Kidney (tissue), 14 donors: ENCODE data around the gene KCNK18. TPM values are rescaled to one million over a fixed set of nuclear protein-coding genes. Genes with fewer than 3 reads are reported as not detected.
A peak's percentile ranks its signal among the peaks of the same experiment; 100 is the strongest.

Experiments used
- DNase-seq, 5 donors: peaks; one replicate each; pipeline ENCODE4 v3.0.0-alpha.2; 2013 to 2020
- FAIRE-seq: peaks from 2 replicates; lab custom pipeline; 2012; peaks lifted over from hg19 to GRCh38; lab: Jason Lieb, UNC
- H3K27ac ChIP-seq, 2 donors: one replicate each; pipeline ENCODE4 v1.7.0; 2013; ENCODE audit warnings: low read depth in 2 of 2, low read length in 2 of 2, inconsistent platforms in 1 of 2
- H3K27me3 ChIP-seq: one replicate; pipeline ENCODE4 v1.7.1; 2013; ENCODE audit warnings: low read length, inconsistent platforms; ENCODE audit not compliant: control insufficient read depth, insufficient read depth
- H3K36me3 ChIP-seq, 3 donors: one replicate each; pipeline versions ENCODE4 v1.7.0 to v1.7.1; 2013; ENCODE audit warnings: low read length in 3 of 3, control low read depth in 1 of 3, inconsistent platforms in 1 of 3; ENCODE audit not compliant: insufficient read depth in 3 of 3, control insufficient read depth in 2 of 3
- H3K4me1 ChIP-seq, 3 donors: one replicate each; pipeline versions ENCODE4 v1.7.0 to v1.7.1; 2013; ENCODE audit warnings: low read length in 3 of 3, inconsistent platforms in 1 of 3, low read depth in 1 of 3; ENCODE audit not compliant: control insufficient read depth in 2 of 3, insufficient read depth in 2 of 3
- H3K4me3 ChIP-seq, 3 donors: one replicate each; pipeline versions ENCODE4 v1.7.0 to v1.8.1; 2013; ENCODE audit warnings: low read length in 3 of 3, control low read depth in 1 of 3, inconsistent platforms in 1 of 3
- H3K9ac ChIP-seq, 3 donors: one replicate each; pipeline versions ENCODE4 v1.7.0 to v1.7.1; 2013; ENCODE audit warnings: low read length in 3 of 3, control low read depth in 1 of 3, inconsistent platforms in 1 of 3
- H3K9me3 ChIP-seq, 3 donors: one replicate each; pipeline versions ENCODE4 v1.7.0 to v1.7.1; 2013; ENCODE audit warnings: low read length in 3 of 3, control low read depth in 1 of 3, inconsistent platforms in 1 of 3; ENCODE audit not compliant: control insufficient read depth in 2 of 3, insufficient read depth in 1 of 3
- intact Hi-C: fragments of 100-400 bp; cut with DNase I; formaldehyde crosslinking; loops from one replicate; pipeline ENCODE4 v1.11.1; 2022
- polyA plus RNA-seq: library from polyadenylated mRNA; stranded (reverse); fragments of 350-450 nt; fragmentation: Illumina TruSeq; extraction: RNeasy Lipid Tissue Mini Kit (QIAGEN cat#74804); gene quantifications from one replicate; pipeline ENCODE4 v1.2.3, GENCODE V29; 2014; ENCODE audit warnings: low read depth, low replicate concordance; ENCODE audit not compliant: insufficient read depth
- total RNA-seq: library from RNA; stranded (reverse); fragmentation: NEBNext Ultra II Directional; extraction: Animal tissue kit (Norgen Biotek cat#: 25700); gene quantifications from one replicate; pipeline ENCODE4 v1.2.1, GENCODE V29; 2021
- TF ChIP-seq, protein P1 (sequence below): IDR thresholded peaks from 3 replicates; pipeline ENCODE4 v1.5.1; 2012; ENCODE audit warnings: mild to moderate bottlenecking, moderate library complexity, borderline replicate concordance; ENCODE audit not compliant: insufficient read depth; ENCODE audit errors: extremely low read depth
- donor health status: control.
- donor health status: control.
- donor health status: control.
- donor health status: control.
- donor health status: control.
- donor health status: DM: yes; HTN: yes; CAD: no.
- donor health status: Normal renal cell carcinoma (clear cell type).

KCNK18 gene
- total and polyA plus RNA-seq, 2 donors from 2014 or later: not detected

DNA sequence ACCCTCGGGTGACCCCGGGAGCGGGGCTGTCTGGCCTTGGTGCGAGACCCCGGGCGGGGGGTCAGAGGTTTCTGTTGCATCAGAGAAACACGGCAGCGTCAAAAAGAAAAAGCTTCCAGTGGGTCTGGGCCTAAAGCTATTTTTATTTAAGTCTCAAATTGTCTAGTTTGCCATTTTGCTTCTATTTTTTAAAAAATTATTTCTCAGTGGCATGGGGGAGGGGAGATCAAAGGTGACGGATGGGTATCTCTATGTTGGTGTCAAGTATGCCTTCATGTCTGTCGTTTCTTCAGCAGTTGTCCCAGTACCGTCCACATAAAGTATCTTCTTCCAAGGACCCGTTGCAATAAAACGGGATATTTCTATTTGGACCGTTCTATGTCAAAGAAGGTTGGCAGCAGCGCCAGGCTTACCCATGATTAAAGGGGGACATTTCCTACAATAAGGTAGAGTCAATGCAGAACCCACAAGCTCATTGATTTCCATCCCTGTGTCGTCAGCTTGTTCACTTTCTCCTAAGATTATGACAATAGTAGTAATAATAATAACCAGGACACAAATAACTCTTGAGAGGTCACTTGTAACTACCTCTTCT, 33.2 kb upstream of the KCNK18 start:
- H3K4me1 ChIP-seq: peaks cover 0 to 19% (median 0%) of the 10 kb centered on the region in 3 donors
- FAIRE-seq: no peak

DNA sequence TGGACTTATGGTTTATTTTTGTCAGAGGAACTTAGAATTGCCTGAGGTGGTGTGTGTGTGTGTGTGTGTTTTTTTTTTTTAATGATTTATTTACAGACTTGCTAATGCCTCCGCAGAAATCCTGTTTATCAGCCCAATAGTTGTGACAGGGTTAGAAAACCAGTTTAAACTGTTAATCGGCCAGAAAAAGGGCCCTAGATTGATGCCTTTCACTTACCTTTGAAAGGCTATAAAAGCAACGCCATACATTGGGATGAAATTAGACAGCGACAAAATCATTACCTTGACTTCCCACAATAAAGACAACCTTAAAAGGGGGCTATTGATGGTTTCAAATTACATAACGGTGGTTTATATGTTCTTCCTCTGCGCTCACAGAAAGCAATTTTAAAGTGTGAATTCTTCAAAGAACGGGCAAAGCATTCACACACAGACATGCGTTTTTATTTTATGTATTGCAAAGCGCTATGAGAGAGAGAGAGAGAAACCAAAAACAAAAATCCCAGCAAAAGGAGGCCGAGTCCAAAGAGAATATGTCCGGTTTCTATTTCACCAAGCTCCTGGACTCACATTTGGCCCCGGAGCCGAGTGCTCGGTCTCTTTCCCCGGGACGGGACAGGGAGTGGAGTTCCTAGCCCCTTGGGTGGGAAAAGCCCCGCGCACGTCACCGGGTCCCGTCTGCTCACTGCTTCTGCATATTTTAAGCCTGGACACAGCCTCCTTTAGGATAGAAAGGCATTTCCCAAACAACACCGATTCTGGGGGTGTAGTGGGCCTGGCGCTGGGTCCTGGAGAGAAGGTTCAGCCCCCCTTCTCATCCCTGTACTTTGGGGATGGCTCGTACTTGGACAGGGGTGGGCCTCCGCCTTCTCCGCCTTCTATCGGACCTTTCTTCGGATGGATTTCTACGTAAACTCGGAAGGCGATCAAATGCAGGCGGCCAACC, 32.4 kb upstream of the KCNK18 start:
- TF ChIP-seq, protein P1, sequence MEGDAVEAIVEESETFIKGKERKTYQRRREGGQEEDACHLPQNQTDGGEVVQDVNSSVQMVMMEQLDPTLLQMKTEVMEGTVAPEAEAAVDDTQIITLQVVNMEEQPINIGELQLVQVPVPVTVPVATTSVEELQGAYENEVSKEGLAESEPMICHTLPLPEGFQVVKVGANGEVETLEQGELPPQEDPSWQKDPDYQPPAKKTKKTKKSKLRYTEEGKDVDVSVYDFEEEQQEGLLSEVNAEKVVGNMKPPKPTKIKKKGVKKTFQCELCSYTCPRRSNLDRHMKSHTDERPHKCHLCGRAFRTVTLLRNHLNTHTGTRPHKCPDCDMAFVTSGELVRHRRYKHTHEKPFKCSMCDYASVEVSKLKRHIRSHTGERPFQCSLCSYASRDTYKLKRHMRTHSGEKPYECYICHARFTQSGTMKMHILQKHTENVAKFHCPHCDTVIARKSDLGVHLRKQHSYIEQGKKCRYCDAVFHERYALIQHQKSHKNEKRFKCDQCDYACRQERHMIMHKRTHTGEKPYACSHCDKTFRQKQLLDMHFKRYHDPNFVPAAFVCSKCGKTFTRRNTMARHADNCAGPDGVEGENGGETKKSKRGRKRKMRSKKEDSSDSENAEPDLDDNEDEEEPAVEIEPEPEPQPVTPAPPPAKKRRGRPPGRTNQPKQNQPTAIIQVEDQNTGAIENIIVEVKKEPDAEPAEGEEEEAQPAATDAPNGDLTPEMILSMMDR: no peak
- H3K36me3 ChIP-seq: no peaks in the 10 kb centered on the region
- H3K27me3 ChIP-seq: peaks cover 75% of the 10 kb centered on the region
- DNase-seq: peak in 1 of 5 donors; percentile 37
- H3K4me1 ChIP-seq: peaks cover 0 to 19% (median 0%) of the 10 kb centered on the region in 3 donors
- H3K9ac ChIP-seq: no peak overlapping the region
- no peak overlapping the region for H3K27ac ChIP-seq
- peak overlapping the region in 2 of 3 donors; percentile 26 to 28 for H3K4me3 ChIP-seq
- no peaks in the 10 kb centered on the region for H3K9me3 ChIP-seq
- intact Hi-C loops: no loop called here
- no peak for FAIRE-seq

More for the DNA sequence above, 33.2 kb upstream of the KCNK18 start:
- Histone ChIP-seq H3K9ac (no peak overlapping the region), H3K9me3 (no peaks in the 10 kb centered on the region), H3K27ac (no peak overlapping the region), H3K36me3 (no peaks in the 10 kb centered on the region), H3K27me3 (peaks cover 74% of the 10 kb centered on the region), H3K4me3 (no peak overlapping the region)
- intact Hi-C loops: no loop called here
- DNase-seq: no peak
- TF ChIP-seq, protein P1: no peak

DNA sequence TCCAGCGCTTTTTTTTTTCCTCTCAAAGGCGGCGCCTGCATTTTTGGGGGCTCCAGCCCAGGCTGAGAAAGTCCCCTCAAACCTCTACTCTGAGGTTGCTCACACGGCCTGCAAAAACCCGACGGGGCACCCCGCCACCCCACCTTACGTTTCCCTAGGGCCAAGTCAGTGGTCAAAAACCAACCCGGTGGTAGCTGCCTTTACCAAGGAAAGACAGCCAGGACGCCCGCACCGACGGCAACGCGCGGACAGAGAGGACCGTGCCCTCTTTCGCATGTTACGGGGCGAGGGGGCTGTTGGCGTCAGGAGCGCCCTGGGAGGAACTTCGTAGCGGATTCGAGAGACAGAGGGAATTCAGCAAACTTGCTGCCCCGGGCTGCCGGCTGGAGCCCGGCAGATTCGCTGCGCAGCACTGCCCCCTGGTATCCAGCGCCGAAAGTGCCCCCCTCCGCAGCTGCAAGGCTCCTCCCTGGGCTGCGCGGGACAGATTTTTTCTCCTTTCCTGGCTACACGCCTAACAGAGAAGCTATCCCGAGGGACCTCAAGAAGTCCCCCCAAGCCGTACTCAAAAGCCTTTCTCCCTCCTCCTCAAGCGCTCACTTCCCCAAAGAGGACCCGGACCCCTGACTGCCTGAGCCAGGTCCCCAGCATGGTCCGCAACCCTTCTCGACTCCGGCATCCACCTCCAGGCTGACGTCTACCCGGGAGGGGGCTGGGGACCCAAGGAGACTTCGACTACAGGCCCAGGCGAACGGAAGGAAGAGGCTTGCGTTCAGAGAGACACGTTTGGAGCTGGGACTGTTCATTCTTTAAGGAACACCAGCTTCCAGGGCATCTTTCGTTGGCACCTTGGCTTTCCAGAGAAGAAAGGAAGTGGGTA, 31.5 kb upstream of the KCNK18 start:
- peaks cover 0 to 19% (median 0%) of the 10 kb centered on the region in 3 donors for H3K4me1 ChIP-seq
- H3K27ac ChIP-seq: no peak overlapping the region
- H3K27me3 ChIP-seq: peaks cover 79% of the 10 kb centered on the region
- H3K9ac ChIP-seq: no peak overlapping the region
- no peaks in the 10 kb centered on the region for H3K36me3 ChIP-seq
- FAIRE-seq (no peak), DNase-seq (peak; percentile 73 to 79 (median 77))
- peak overlapping the region in 1 of 3 donors; percentile 26 for H3K4me3 ChIP-seq
- TF ChIP-seq, protein P1: peak; percentile 44
- intact Hi-C loops: no loop called here
- no peaks in the 10 kb centered on the region for H3K9me3 ChIP-seq
